Activated CD8-positive, alpha-beta T cell treated with anti-CD3 and anti-CD28 coated beads for 36 hours (primary cell): ENCODE measurements around the gene MACROH2A1. TPM values are rescaled to one million over a fixed set of nuclear protein-coding genes. Genes with fewer than 3 reads are reported as not detected.

ENCODE experiments used
- ATAC-seq: fragments of 200-7000 bp; cut with Tn5 transposase; one replicate; pipeline ENCODE4 v1.10.0; 2021; ENCODE audit warnings: mild to moderate bottlenecking, moderate library complexity
- CTCF ChIA-PET: fragments of 350-600 bp; sonication (Branson Sonifier 250); formaldehyde crosslinking; loops from one replicate; lab custom pipeline; 2021; ENCODE audit warnings: antibody characterized with exemption; lab: Charles Lee
- POLR2A ChIA-PET: fragments of 350-600 bp; sonication (Branson Sonifier 250); formaldehyde crosslinking; loops from one replicate; lab custom pipeline; 2021; ENCODE audit warnings: antibody characterized with exemption; lab: Charles Lee
- DNase-seq: peaks from one replicate; pipeline ENCODE4 v3.0.0-alpha.2; 2020
- H3K27ac Mint-ChIP-seq: one replicate; pipeline ENCODE4 v1.8.0; 2021; ENCODE audit warnings: mild to moderate bottlenecking, mixed read lengths
- H3K27me3 Mint-ChIP-seq: one replicate; pipeline ENCODE4 v1.8.0; 2021; ENCODE audit warnings: mixed read lengths
- H3K36me3 Mint-ChIP-seq: one replicate; pipeline ENCODE4 v1.8.0; 2021; ENCODE audit warnings: low read depth, mixed read lengths
- H3K4me1 Mint-ChIP-seq: one replicate; pipeline ENCODE4 v1.8.0; 2021; ENCODE audit warnings: low read depth, mixed read lengths
- H3K4me3 Mint-ChIP-seq: one replicate; pipeline ENCODE4 v1.8.0; 2021; ENCODE audit warnings: mild to moderate bottlenecking, moderate library complexity, mixed read lengths
- H3K9me3 Mint-ChIP-seq: one replicate; pipeline ENCODE4 v1.8.0; 2021; ENCODE audit warnings: mixed read lengths
- intact Hi-C: fragments of 100-400 bp; cut with micrococcal nuclease; formaldehyde crosslinking; loops from one replicate; pipeline ENCODE4 v1.10.0; 2022
- total RNA-seq, 2 experiments: library from RNA; stranded (reverse); gene quantifications; one replicate each; pipeline ENCODE4 v1.2.3, GENCODE V29; 2021
- TF ChIP-seq, protein P1 (sequence below): fragments of 200-600 bp; IDR thresholded peaks from one replicate; pipeline ENCODE4 v1.8.0; 2022; ENCODE audit warnings: antibody characterized with exemption, mild to moderate bottlenecking

MACROH2A1 gene
- total RNA-seq, 2 experiments from 2014 or later = 170 to 179 TPM

DNA sequence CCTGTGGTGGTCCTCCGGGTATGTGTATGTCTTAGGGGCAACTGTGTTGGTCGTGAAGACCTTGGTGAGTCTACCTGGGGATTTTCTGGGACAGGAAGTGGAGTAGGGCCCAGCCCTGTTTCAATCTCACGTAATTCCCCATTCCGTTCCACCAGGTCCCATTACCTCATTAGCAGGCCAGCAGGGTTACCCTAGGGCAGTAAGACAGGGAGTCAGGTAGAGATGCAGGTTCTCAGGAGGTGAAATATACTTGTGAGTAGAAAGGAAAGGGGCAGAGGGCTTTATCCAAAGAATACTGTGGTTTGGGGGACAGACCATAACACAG is 56.5 kb downstream of the MACROH2A1 start:
- Mint-ChIP-seq H3K4me3 (no peak overlapping the region), H3K36me3 (peaks cover 33% of the 10 kb centered on the region), H3K27ac (no peak overlapping the region), H3K4me1 (no peaks in the 10 kb centered on the region), H3K9me3 (no peaks in the 10 kb centered on the region), H3K27me3 (no peaks in the 10 kb centered on the region)
- CTCF ChIA-PET = interaction anchor here (1.8 kb wide), 1 partner anchor 10 kb away, joined by 5 read pairs; no protein-coding TSS in a partner anchor
- ATAC-seq (no peak), DNase-seq (no peak)
- intact Hi-C loops = no loop called here
- POLR2A ChIA-PET = interaction anchor here (0.6 to 0.7 kb wide), 2 partner anchors 17 to 107 kb away, joined by 3 read pairs; no protein-coding TSS in a partner anchor
- TF ChIP-seq, protein P1, sequence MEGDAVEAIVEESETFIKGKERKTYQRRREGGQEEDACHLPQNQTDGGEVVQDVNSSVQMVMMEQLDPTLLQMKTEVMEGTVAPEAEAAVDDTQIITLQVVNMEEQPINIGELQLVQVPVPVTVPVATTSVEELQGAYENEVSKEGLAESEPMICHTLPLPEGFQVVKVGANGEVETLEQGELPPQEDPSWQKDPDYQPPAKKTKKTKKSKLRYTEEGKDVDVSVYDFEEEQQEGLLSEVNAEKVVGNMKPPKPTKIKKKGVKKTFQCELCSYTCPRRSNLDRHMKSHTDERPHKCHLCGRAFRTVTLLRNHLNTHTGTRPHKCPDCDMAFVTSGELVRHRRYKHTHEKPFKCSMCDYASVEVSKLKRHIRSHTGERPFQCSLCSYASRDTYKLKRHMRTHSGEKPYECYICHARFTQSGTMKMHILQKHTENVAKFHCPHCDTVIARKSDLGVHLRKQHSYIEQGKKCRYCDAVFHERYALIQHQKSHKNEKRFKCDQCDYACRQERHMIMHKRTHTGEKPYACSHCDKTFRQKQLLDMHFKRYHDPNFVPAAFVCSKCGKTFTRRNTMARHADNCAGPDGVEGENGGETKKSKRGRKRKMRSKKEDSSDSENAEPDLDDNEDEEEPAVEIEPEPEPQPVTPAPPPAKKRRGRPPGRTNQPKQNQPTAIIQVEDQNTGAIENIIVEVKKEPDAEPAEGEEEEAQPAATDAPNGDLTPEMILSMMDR = no peak

- Mint-ChIP-seq H3K27me3 (no peaks in the 10 kb centered on the region), H3K27ac (no peak overlapping the region), H3K4me1 (no peaks in the 10 kb centered on the region), H3K36me3 (peaks cover 33% of the 10 kb centered on the region), H3K9me3 (no peaks in the 10 kb centered on the region), H3K4me3 (no peak overlapping the region)
- ChIA-PET POLR2A (interaction anchor here (0.6 to 0.7 kb wide), 2 partner anchors 17 to 107 kb away, joined by 3 read pairs; no protein-coding TSS in a partner anchor), CTCF (interaction anchor here (1.8 kb wide), 1 partner anchor 10 kb away, joined by 5 read pairs; no protein-coding TSS in a partner anchor)
- intact Hi-C loops = no loop called here
- ATAC-seq = no peak
- TF ChIP-seq, protein P1 = no peak
- DNase-seq = no peak
These were observed 57.1 kb downstream of the MACROH2A1 start for GRCh38 chr5:135341696-135342550.

DNA sequence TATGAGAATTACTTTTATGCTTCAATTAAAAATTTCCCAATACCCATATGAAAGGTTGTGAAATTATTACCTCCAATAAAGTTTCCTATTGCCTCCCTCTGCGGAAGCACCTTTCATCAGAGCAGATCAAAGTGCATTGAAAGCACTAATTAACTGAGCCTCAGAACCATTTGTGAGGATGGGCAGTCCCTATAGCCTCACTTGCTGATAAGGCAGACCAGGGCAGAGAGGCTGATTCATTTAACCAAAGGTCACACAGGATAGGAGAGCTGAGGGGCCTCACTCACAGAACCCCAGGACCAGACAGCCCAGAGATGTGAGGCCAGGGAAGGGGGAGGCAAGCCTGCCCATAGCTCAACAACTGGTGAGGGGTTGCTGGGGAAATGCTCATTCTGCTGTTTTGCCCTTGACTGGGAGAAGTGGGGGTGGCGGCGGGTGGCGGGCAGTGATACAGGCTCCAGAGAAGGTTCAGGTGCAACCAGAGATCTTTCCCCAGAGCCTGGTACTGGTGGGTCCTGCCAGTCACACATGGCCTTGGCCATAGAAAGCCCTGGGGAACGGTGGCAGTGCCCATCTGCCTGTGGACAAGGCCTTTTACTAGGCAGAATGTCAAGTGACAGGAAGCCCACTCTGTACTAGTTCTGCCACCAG is 57.9 kb downstream of the MACROH2A1 start:
- H3K36me3 Mint-ChIP-seq = peaks cover 29% of the 10 kb centered on the region

DNA sequence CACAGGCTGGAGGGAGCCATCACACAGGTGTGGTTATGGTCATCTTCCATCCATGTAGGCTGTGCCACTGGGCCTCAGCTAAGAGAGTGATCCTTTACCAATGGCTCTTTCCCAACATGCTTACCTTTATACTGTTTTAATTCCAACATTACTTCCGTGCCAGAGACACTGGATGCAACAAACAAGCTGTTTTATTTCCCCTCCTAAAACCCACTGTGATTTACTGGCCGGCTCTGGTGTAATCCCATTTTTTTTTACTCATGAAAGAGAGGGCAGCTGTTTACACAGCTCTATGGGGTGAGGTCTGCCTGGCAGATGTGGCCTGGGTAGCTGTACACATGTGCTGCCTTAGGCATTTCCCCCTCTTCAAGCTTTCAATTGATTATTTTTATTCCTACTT is 58.5 kb downstream of the MACROH2A1 start:
- intact Hi-C loops = no loop called here
- peaks cover 30% of the 10 kb centered on the region for H3K36me3 Mint-ChIP-seq
- DNase-seq (no peak), ATAC-seq (no peak)
- no peaks in the 10 kb centered on the region for H3K4me1 Mint-ChIP-seq
- H3K9me3 Mint-ChIP-seq = no peaks in the 10 kb centered on the region
- no peaks in the 10 kb centered on the region for H3K27me3 Mint-ChIP-seq
- no peak overlapping the region for H3K4me3 Mint-ChIP-seq
- ChIA-PET CTCF (interaction anchor here (1.0 kb wide), 1 partner anchor 9 kb away, joined by 5 read pairs; no protein-coding TSS in a partner anchor), POLR2A (interaction anchor here (0.6 to 1.0 kb wide), 2 partner anchors 10 to 59 kb away, joined by 3 read pairs; partner anchors contain the start of gene MACROH2A1)
- TF ChIP-seq, protein P1 = no peak
- H3K27ac Mint-ChIP-seq = no peak overlapping the region

More for the DNA sequence above, 57.9 kb downstream of the MACROH2A1 start:
- TF ChIP-seq, protein P1 = no peak
- intact Hi-C loops = no loop called here
- H3K4me1 Mint-ChIP-seq = no peaks in the 10 kb centered on the region
- H3K9me3 Mint-ChIP-seq = no peaks in the 10 kb centered on the region
- no peak overlapping the region for H3K4me3 Mint-ChIP-seq
- POLR2A ChIA-PET = interaction anchor here (0.6 to 1.0 kb wide), 2 partner anchors 10 to 58 kb away, joined by 3 read pairs; partner anchors contain the start of gene MACROH2A1
- H3K27ac Mint-ChIP-seq = no peak overlapping the region
- DNase-seq (no peak), ATAC-seq (no peak)
- CTCF ChIA-PET = interaction anchor here (1.0 to 1.8 kb wide), 2 partner anchors 9 kb away, joined by 5 read pairs; no protein-coding TSS in a partner anchor
- H3K27me3 Mint-ChIP-seq = no peaks in the 10 kb centered on the region
